DMS153 treated with DMSO at 0.1 percent for 48 hours (cell line): Measurements from ENCODE around the gene RAD17.
"Not testable (repeated sequence)": the region's sequence is repeated elsewhere in the genome, so short reads cannot be mapped to it uniquely, and the experiment has no call there.

ENCODE experiments used
- DNase-seq: peaks from one replicate; lab custom pipeline; 2025; ENCODE audit not compliant: unreplicated experiment; lab: John Stamatoyannopoulos, UW

Gene RAD17

GRCh38 chr5:69454460-69455249 lies 85.0 kb downstream of the RAD17 start:
- DNase-seq = no peak

GRCh38 chr5:69455428-69455988 lies 85.9 kb downstream of the RAD17 start:
- DNase-seq = not testable (repeated sequence)

GRCh38 chr5:69462170-69462569 lies 92.6 kb downstream of the RAD17 start:
- no peak for DNase-seq
